T-helper 1 cell treated with Interleukin-12 subunit alpha and Interleukin-12 subunit beta and Interleukin-4 antibody, amounts not matched to agents 30 μg/mL and 1 μg/mL, for 36 hours (primary cell): ENCODE results near the gene HS2ST1.
"Not testable (repeated sequence)": the region's sequence is repeated elsewhere in the genome, so short reads cannot be mapped to it uniquely, and the experiment has no call there.

Experiments
- H3K27ac Mint-ChIP-seq: one replicate; pipeline ENCODE4 v1.8.0; 2021; ENCODE audit warnings: mild to moderate bottlenecking, mixed read lengths
- H3K27me3 Mint-ChIP-seq: one replicate; pipeline ENCODE4 v1.8.0; 2021; ENCODE audit warnings: low read depth, mixed read lengths
- H3K36me3 Mint-ChIP-seq: one replicate; pipeline ENCODE4 v1.8.0; 2021; ENCODE audit warnings: low read depth, mixed read lengths
- H3K4me1 Mint-ChIP-seq: one replicate; pipeline ENCODE4 v1.8.0; 2021; ENCODE audit warnings: low read depth, mixed read lengths
- H3K4me3 Mint-ChIP-seq: one replicate; pipeline ENCODE4 v1.8.0; 2021; ENCODE audit warnings: mild to moderate bottlenecking, moderate library complexity, mixed read lengths
- H3K9me3 Mint-ChIP-seq: one replicate; pipeline ENCODE4 v1.8.0; 2021; ENCODE audit warnings: mixed read lengths

HS2ST1 gene

GRCh38 chr1:87064986-87065385 lies 150.6 kb downstream of the HS2ST1 start:
- Mint-ChIP-seq H3K27ac (no peak overlapping the region), H3K27me3 (no peaks in the 10 kb centered on the region), H3K36me3 (peaks cover 2% of the 10 kb centered on the region), H3K4me3 (no peak overlapping the region), H3K4me1 (peaks cover 4% of the 10 kb centered on the region), H3K9me3 (peaks cover 4% of the 10 kb centered on the region)

GRCh38 chr1:87066708-87067107 lies 152.3 kb downstream of the HS2ST1 start:
- H3K4me3 Mint-ChIP-seq, H3K36me3 Mint-ChIP-seq, H3K4me1 Mint-ChIP-seq, H3K27ac Mint-ChIP-seq, H3K27me3 Mint-ChIP-seq, H3K9me3 Mint-ChIP-seq: not testable (repeated sequence)

- Mint-ChIP-seq H3K9me3 (no peaks in the 10 kb centered on the region), H3K27me3 (no peaks in the 10 kb centered on the region), H3K4me1 (no peaks in the 10 kb centered on the region), H3K27ac (no peak overlapping the region), H3K36me3 (no peaks in the 10 kb centered on the region), H3K4me3 (no peak overlapping the region)
Observed at GRCh38 chr1:87072411-87072810, 158.0 kb downstream of the HS2ST1 start.

GRCh38 chr1:87072904-87073303 lies 158.5 kb downstream of the HS2ST1 start:
- Mint-ChIP-seq H3K4me3 (no peak overlapping the region), H3K27me3 (no peaks in the 10 kb centered on the region), H3K27ac (no peak overlapping the region), H3K9me3 (no peaks in the 10 kb centered on the region), H3K4me1 (no peaks in the 10 kb centered on the region), H3K36me3 (no peaks in the 10 kb centered on the region)

GRCh38 chr1:87074001-87074795 lies 159.8 kb downstream of the HS2ST1 start:
- H3K27me3 Mint-ChIP-seq, result no peaks in the 10 kb centered on the region
- H3K36me3 Mint-ChIP-seq, result no peaks in the 10 kb centered on the region
- H3K4me3 Mint-ChIP-seq, result no peak overlapping the region
- H3K4me1 Mint-ChIP-seq, result no peaks in the 10 kb centered on the region
- H3K9me3 Mint-ChIP-seq, result no peaks in the 10 kb centered on the region
- no peak overlapping the region for H3K27ac Mint-ChIP-seq

- no peaks in the 10 kb centered on the region for H3K4me1 Mint-ChIP-seq
- no peak overlapping the region for H3K27ac Mint-ChIP-seq
- H3K27me3 Mint-ChIP-seq, result no peaks in the 10 kb centered on the region
- no peaks in the 10 kb centered on the region for H3K9me3 Mint-ChIP-seq
- H3K36me3 Mint-ChIP-seq, result no peaks in the 10 kb centered on the region
- H3K4me3 Mint-ChIP-seq, result no peak overlapping the region
Observed at GRCh38 chr1:87077959-87078639, 163.7 kb downstream of the HS2ST1 start.

GRCh38 chr1:87084244-87084836 lies 169.9 kb downstream of the HS2ST1 start:
- H3K27ac Mint-ChIP-seq, result no peak overlapping the region
- no peak overlapping the region for H3K4me3 Mint-ChIP-seq

GRCh38 chr1:87086120-87086519 lies 171.7 kb downstream of the HS2ST1 start:
- Mint-ChIP-seq H3K27ac (no peak overlapping the region), H3K27me3 (no peaks in the 10 kb centered on the region), H3K36me3 (no peaks in the 10 kb centered on the region), H3K9me3 (no peaks in the 10 kb centered on the region), H3K4me1 (peaks cover 4% of the 10 kb centered on the region), H3K4me3 (no peak overlapping the region)

More at GRCh38 chr1:87084244-87084836, 169.9 kb downstream of the HS2ST1 start:
- Mint-ChIP-seq H3K9me3 (no peaks in the 10 kb centered on the region), H3K4me1 (peaks cover 4% of the 10 kb centered on the region), H3K36me3 (no peaks in the 10 kb centered on the region), H3K27me3 (no peaks in the 10 kb centered on the region)

- no peaks in the 10 kb centered on the region for H3K27me3 Mint-ChIP-seq
- no peaks in the 10 kb centered on the region for H3K9me3 Mint-ChIP-seq
- peaks cover 5% of the 10 kb centered on the region for H3K4me1 Mint-ChIP-seq
- H3K27ac Mint-ChIP-seq, result no peak overlapping the region
- H3K4me3 Mint-ChIP-seq, result no peak overlapping the region
- no peaks in the 10 kb centered on the region for H3K36me3 Mint-ChIP-seq
Observed at GRCh38 chr1:87089070-87089736, 174.8 kb downstream of the HS2ST1 start.

- H3K4me1 Mint-ChIP-seq, result peaks cover 5% of the 10 kb centered on the region
- no peaks in the 10 kb centered on the region for H3K27me3 Mint-ChIP-seq
- no peak overlapping the region for H3K27ac Mint-ChIP-seq
- H3K9me3 Mint-ChIP-seq, result no peaks in the 10 kb centered on the region
- H3K36me3 Mint-ChIP-seq, result no peaks in the 10 kb centered on the region
- no peak overlapping the region for H3K4me3 Mint-ChIP-seq
Observed at GRCh38 chr1:87089823-87090222, 175.4 kb downstream of the HS2ST1 start.

- Mint-ChIP-seq H3K36me3 (no peaks in the 10 kb centered on the region), H3K4me3 (no peak overlapping the region), H3K9me3 (no peaks in the 10 kb centered on the region), H3K27ac (no peak overlapping the region), H3K4me1 (peaks cover 5% of the 10 kb centered on the region), H3K27me3 (no peaks in the 10 kb centered on the region)
Observed at GRCh38 chr1:87091425-87091824, 177.0 kb downstream of the HS2ST1 start.

GRCh38 chr1:87092846-87093245 lies 178.4 kb downstream of the HS2ST1 start:
- Mint-ChIP-seq H3K27ac (no peak overlapping the region), H3K27me3 (no peaks in the 10 kb centered on the region), H3K36me3 (no peaks in the 10 kb centered on the region), H3K4me3 (no peak overlapping the region), H3K9me3 (no peaks in the 10 kb centered on the region), H3K4me1 (peaks cover 5% of the 10 kb centered on the region)

- H3K27me3 Mint-ChIP-seq, result no peaks in the 10 kb centered on the region
- no peaks in the 10 kb centered on the region for H3K9me3 Mint-ChIP-seq
- no peak overlapping the region for H3K4me3 Mint-ChIP-seq
- H3K36me3 Mint-ChIP-seq, result no peaks in the 10 kb centered on the region
- H3K27ac Mint-ChIP-seq, result no peak overlapping the region
- peaks cover 5% of the 10 kb centered on the region for H3K4me1 Mint-ChIP-seq
Observed at GRCh38 chr1:87093286-87093685, 178.9 kb downstream of the HS2ST1 start.

- Mint-ChIP-seq H3K9me3 (no peaks in the 10 kb centered on the region), H3K4me1 (peaks cover 2% of the 10 kb centered on the region), H3K36me3 (no peaks in the 10 kb centered on the region), H3K27me3 (no peaks in the 10 kb centered on the region), H3K27ac (no peak overlapping the region), H3K4me3 (no peak overlapping the region)
Observed at GRCh38 chr1:87094238-87094637, 179.8 kb downstream of the HS2ST1 start.
